ENCODE measurements around the gene UGDH.
A peak's percentile ranks its signal among the peaks of the same experiment; 100 is the strongest.
"Not testable (repeated sequence)": the region's sequence is repeated elsewhere in the genome, so short reads cannot be mapped to it uniquely, and the experiment has no call there.

UGDH gene

GRCh38 chr4:39529534-39529933 is 2.3 kb upstream of the UGDH start:
- DNase-seq (ENCODE audit: low spot score) = no peak

GRCh38 chr4:39528061-39528465 is 824 bp upstream of the UGDH start:
- no peak for DNase-seq (ENCODE audit: low spot score)

- no peak for DNase-seq (ENCODE audit: low spot score)
Measured at GRCh38 chr4:39526765-39527295, 409 bp downstream of the UGDH start.

GRCh38 chr4:39525822-39526690 is 1.2 kb downstream of the UGDH start:
- peak; percentile 15 for DNase-seq (ENCODE audit: low spot score)

GRCh38 chr4:39524161-39524957 is 2.9 kb downstream of the UGDH start:
- DNase-seq (ENCODE audit: low spot score) = no peak

- DNase-seq (ENCODE audit: low spot score) = no peak
Measured at GRCh38 chr4:39522068-39522467, 5.2 kb downstream of the UGDH start.

GRCh38 chr4:39521253-39521919 is 5.9 kb downstream of the UGDH start:
- DNase-seq (ENCODE audit: low spot score) = no peak

GRCh38 chr4:39518484-39518883 is 8.8 kb downstream of the UGDH start:
- DNase-seq (ENCODE audit: low spot score) = no peak

- no peak for DNase-seq (ENCODE audit: low spot score)
Measured at GRCh38 chr4:39516407-39516966, 10.8 kb downstream of the UGDH start.

- DNase-seq (ENCODE audit: low spot score) = not testable (repeated sequence)
Measured at GRCh38 chr4:39515669-39516401, 11.4 kb downstream of the UGDH start.

GRCh38 chr4:39514888-39515401 is 12.3 kb downstream of the UGDH start:
- no peak for DNase-seq (ENCODE audit: low spot score)

- DNase-seq (ENCODE audit: low spot score) = not testable (repeated sequence)
Measured at GRCh38 chr4:39514266-39514665, 13.0 kb downstream of the UGDH start.

GRCh38 chr4:39510348-39510929 is 16.8 kb downstream of the UGDH start:
- DNase-seq (ENCODE audit: low spot score) = no peak

- no peak for DNase-seq (ENCODE audit: low spot score)
Measured at GRCh38 chr4:39505581-39505980, 21.7 kb downstream of the UGDH start.

- no peak for DNase-seq (ENCODE audit: low spot score)
Measured at GRCh38 chr4:39504538-39504937, 22.7 kb downstream of the UGDH start.

GRCh38 chr4:39502664-39503035 is 24.6 kb downstream of the UGDH start:
- DNase-seq (ENCODE audit: low spot score) = not testable (repeated sequence)

GRCh38 chr4:39502019-39502663 is 25.1 kb downstream of the UGDH start:
- no peak for DNase-seq (ENCODE audit: low spot score)

GRCh38 chr4:39498727-39499020 is 28.6 kb downstream of the UGDH start:
- no peak for DNase-seq (ENCODE audit: low spot score)

- DNase-seq (ENCODE audit: low spot score) = no peak
Measured at GRCh38 chr4:39497909-39498726, 29.1 kb downstream of the UGDH start.
